HEK293T (cell line): ENCODE results near the gene PHF13.

Experiments used
- BHLHE40 ChIP-seq: fragments of 450-650 bp; IDR thresholded peaks from 2 replicates; pipeline ENCODE4 v1.6.1; 2016; ENCODE audit warnings: mild to moderate bottlenecking, moderate library complexity, borderline replicate concordance
- FOXA1 ChIP-seq: fragments of 450-650 bp; IDR thresholded peaks from 2 replicates; pipeline ENCODE4 v1.6.1; 2016; ENCODE audit warnings: mild to moderate bottlenecking
- FOXK2 ChIP-seq: fragments of 450-650 bp; IDR thresholded peaks from 2 replicates; pipeline ENCODE4 v1.6.1; 2016; ENCODE audit warnings: mild to moderate bottlenecking
- FOXM1 ChIP-seq: fragments of 450-650 bp; IDR thresholded peaks from 2 replicates; pipeline ENCODE4 v1.6.1; 2017; ENCODE audit warnings: mild to moderate bottlenecking, borderline replicate concordance
- LEF1 ChIP-seq: fragments of 450-650 bp; IDR thresholded peaks from 2 replicates; pipeline ENCODE4 v1.6.1; 2017; ENCODE audit warnings: mild to moderate bottlenecking, borderline replicate concordance
- NFRKB ChIP-seq: fragments of 450-650 bp; IDR thresholded peaks from 2 replicates; pipeline ENCODE4 v1.6.1; 2016; ENCODE audit warnings: mild to moderate bottlenecking, moderate library complexity
- PKNOX1 ChIP-seq: fragments of 450-650 bp; IDR thresholded peaks from 2 replicates; pipeline ENCODE4 v1.6.1; 2016
- ZNF384 ChIP-seq: fragments of 450-650 bp; IDR thresholded peaks from 2 replicates; pipeline ENCODE4 v1.6.1; 2016

GRCh38 chr1:6574818-6575217 lies 38.7 kb upstream of the PHF13 start:
- TF ChIP-seq BHLHE40 (no peak), FOXM1 (no peak), NFRKB (no peak), FOXK2 (no peak), ZNF384 (no peak), LEF1 (no peak), PKNOX1 (no peak), FOXA1 (no peak)
